Fibroblast of mammary gland (primary cell): Measurements from ENCODE around the gene MUC2.

Experiments
- DNase-seq: peaks from one replicate; pipeline ENCODE4 v3.0.0-alpha.2; 2010; ENCODE audit warnings: low read depth
- H3K4me3 ChIP-seq: 2 replicates; pipeline ENCODE4 v1.5.1; 2011; ENCODE audit warnings: low read depth, mild to moderate bottlenecking, low read length, moderate library complexity; ENCODE audit not compliant: control insufficient read depth
- CTCF ChIP-seq: conservative IDR thresholded peaks from 2 replicates; pipeline ENCODE4 v1.5.1; 2011; ENCODE audit warnings: low read depth, low read length, inconsistent platforms; ENCODE audit not compliant: control insufficient read depth, insufficient read depth

The MUC2 gene

DNA sequence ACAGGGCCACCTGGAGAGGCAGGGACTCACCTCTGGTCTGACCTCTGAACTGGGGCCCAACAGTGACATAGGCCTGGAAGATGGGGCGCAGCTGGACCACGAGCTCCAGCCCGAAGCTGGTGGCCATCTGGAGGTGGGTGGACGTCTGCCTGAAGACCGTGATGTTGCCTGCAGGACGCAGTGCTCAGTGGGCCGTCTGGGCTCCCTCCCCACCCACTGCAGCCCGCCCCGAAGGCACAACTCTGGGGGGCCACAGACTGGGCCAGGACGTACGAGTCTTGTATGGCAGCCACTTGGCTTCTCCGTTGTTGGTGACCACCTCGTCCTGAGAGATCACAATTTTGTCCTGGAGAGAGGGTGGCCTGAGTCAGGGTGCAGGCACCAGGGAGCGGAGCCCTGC is 46.1 kb upstream of the MUC2 start:
- no peak overlapping the region for H3K4me3 ChIP-seq
- no peak for DNase-seq
- no peak for TF ChIP-seq CTCF

DNA sequence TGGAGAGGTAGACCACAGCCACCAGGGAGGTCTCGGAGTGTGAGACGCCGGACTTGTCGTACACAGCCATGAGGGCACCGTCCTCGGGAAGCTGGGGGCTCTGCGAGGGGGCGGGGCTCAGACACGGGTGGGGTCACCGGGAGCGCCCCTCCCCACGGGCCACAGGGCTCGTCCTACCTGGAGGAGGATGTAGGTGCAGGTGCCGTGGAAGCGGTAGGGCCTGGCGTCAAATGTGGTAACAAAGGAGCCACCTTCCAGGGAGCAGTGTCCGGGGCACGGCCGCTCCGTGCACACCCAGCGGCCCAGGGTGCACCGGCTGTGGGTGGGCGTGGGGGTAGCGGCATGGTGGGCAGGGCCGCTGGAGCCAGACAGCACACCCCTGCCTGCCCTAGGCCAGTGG is 45.6 kb upstream of the MUC2 start:
- no peak for DNase-seq
- no peak overlapping the region for H3K4me3 ChIP-seq
- TF ChIP-seq CTCF: no peak

GRCh38 chr11:1029654-1030053 is 45.0 kb upstream of the MUC2 start:
- TF ChIP-seq CTCF: no peak
- no peak overlapping the region for H3K4me3 ChIP-seq
- no peak for DNase-seq

DNA sequence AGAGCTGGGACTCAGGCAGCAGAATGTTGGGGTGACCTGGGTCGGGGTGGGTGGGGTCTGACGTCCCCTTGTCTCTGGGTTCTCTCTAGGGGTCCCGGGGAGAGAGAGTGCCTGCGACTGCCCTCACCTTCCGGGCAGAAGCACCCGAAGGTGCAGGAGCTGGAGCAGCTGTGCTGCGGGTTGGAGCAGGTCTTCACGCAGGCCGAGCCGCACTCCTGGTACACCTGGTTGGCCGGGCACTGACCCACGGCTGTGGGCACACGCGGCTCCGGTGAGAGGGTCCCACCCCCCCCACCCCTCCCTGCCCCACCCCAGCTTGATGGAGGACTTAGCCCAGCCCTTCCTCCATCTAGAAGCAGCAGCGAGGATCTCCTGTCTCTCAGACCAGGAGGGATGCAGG is 44.6 kb upstream of the MUC2 start:
- TF ChIP-seq CTCF: no peak
- H3K4me3 ChIP-seq: no peak overlapping the region
- DNase-seq: no peak

DNA sequence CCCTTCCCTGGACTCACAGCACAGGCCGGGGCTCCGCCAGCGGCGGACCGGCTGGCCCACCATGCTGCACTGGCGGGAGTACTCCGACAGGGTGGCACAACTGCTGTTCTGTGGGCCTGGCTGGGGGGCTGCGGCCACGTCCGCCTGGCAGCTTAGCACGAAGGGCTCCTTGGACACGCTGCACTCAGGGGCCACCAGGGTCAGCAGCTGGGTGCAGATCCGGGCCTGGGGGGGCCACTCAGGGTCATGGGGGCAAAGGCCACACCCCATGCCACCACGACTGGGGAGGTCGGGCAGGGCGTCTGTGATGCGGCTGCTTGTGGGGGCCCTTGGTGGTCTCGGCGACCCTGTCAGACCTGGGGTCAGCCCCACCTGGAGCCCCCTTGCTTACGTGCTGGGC is 44.1 kb upstream of the MUC2 start:
- no peak for TF ChIP-seq CTCF
- no peak for DNase-seq
- no peak overlapping the region for H3K4me3 ChIP-seq

DNA sequence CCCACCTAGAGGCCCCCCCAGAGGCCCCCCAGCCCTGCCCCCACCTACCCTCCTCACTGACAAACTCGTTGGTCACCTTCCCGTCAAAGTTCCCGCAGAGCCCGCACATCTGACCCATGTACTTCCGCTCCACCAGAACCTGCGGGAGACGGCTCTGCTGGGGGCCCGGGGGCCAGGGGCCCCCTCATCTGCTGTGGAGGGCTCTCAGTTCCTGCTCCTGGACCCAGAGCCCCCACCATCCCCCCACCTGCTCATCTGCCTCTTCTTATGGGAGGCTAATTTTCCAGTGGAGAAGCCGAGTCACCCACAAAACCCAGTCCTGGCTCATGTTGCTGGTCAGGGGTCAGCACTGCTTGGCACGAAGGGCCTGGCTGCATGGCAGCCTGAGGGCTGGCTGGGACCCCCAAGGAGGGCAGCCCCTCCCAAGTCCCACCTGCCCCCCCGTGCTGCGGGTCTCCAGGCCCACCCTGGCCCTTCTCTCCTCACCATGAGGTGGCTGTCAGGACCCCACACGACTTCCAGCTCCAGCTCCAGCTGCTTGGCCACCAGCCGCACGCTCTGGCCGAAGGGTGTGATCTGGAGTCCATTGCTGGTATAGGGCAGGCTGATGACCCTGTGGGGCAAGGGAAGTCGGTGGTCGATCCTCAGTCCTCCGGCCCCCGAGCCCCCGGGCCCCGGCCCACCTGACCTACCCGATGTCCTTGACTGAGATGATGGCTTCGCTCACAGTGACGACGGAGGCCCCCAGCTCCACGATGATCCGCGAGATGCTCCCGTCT is 43.4 kb upstream of the MUC2 start:
- TF ChIP-seq CTCF: no peak
- no peak for DNase-seq
- no peak overlapping the region for H3K4me3 ChIP-seq

DNA sequence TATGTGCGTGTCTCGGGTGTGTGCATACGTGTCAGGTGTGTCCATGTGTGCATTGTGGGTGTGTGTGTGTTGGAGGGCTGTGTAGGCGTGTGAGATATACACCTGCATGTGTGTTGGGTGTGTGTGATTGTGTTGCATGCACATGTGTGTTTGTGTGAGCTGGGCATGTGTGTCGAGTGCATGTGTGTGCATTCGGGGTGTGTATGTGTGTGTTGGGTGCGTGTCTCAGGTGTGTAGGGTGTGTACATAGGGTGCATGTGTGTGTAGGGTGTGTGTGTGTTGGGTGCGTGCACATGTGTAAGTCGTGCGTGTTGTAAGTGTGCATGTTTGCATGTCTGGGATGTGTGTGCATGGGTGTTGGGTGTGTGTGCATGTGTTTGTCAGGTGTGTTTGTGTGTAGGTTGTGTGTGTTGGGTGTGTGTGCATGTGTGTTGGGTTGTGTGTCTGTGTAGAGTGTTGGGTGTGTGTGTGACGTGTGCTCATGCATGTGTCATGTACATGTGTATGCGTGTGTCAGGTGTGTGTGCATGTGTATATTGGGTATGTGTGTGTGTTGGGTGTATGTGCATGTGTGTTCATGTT is 42.3 kb upstream of the MUC2 start:
- no peak for TF ChIP-seq CTCF
- DNase-seq: no peak
- no peak overlapping the region for H3K4me3 ChIP-seq
